Measurements from ENCODE around the gene TRPC6. TPM values are rescaled to one million over a fixed set of nuclear protein-coding genes. Genes with fewer than 3 reads are reported as not detected.

The TRPC6 gene
- not detected for polyA plus RNA-seq

- Mint-ChIP-seq H3K36me3 (peaks cover 0 to 6% (median 0%) of the 10 kb centered on the region in 3 donors), H3K4me1 (no peaks in the 10 kb centered on the region), H3K9me3 (peaks cover 7 to 25% (median 12%) of the 10 kb centered on the region in 6 donors), H3K27me3 (ENCODE audit: low read depth in 3 of 3) (peaks cover 1 to 9% (median 9%) of the 10 kb centered on the region in 3 donors), H3K4me3 (no peak within 1 kb of the TSS), H3K27ac (peak within 1 kb of the TSS in 1 of 6 donors; percentile 17)
- DNase-seq: no peak
Observed at GRCh38 chr11:101583251-101584128, at the start of gene TRPC6. Gene TRPC6 (minus strand): TSS chr11:101584007. CDS start chr11:101583503, 504 bp downstream.

- H3K9me3 Mint-ChIP-seq: peaks cover 0 to 10% (median 0%) of the 10 kb centered on the region in 6 donors
- no peaks in the 10 kb centered on the region for H3K36me3 Mint-ChIP-seq
- H3K27ac Mint-ChIP-seq: no peak overlapping the region
- H3K4me1 Mint-ChIP-seq: no peaks in the 10 kb centered on the region
- no peaks in the 10 kb centered on the region for H3K27me3 Mint-ChIP-seq (ENCODE audit: low read depth in 3 of 3)
- DNase-seq: no peak
- H3K4me3 Mint-ChIP-seq: no peak overlapping the region
Observed at GRCh38 chr11:101620026-101620425, 36.2 kb upstream of the TRPC6 start.

DNA sequence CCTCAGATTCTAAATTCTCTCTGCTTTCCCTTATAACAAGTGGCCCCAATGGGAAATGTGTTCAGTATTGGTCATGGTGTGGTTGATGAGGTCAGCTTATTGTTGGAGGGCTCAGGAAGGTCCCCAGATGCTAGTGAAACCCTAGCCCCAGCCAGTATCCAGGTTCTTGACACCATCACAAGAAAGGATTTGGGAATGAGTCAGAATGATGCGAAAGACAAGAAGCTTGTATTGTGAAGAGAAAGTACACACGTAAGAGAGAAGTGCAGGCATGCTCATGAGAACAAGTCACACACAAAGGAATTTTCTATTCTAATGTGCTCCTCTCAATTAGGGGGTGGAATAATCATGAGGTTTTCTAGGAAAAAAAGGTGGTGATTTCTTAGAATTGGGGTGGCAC is 34.9 kb upstream of the TRPC6 start:
- no peak for DNase-seq
- Mint-ChIP-seq H3K9me3 (peaks cover 0 to 10% (median 3%) of the 10 kb centered on the region in 6 donors), H3K4me1 (no peaks in the 10 kb centered on the region), H3K27ac (no peak overlapping the region), H3K4me3 (no peak overlapping the region), H3K36me3 (no peaks in the 10 kb centered on the region), H3K27me3 (ENCODE audit: low read depth in 3 of 3) (peaks cover 0 to 3% (median 0%) of the 10 kb centered on the region in 3 donors)

- Mint-ChIP-seq H3K4me1 (no peaks in the 10 kb centered on the region), H3K27me3 (ENCODE audit: low read depth in 3 of 3) (peaks cover 0 to 3% (median 0%) of the 10 kb centered on the region in 3 donors), H3K27ac (no peak overlapping the region), H3K4me3 (no peak overlapping the region), H3K9me3 (peaks cover 0 to 10% (median 6%) of the 10 kb centered on the region in 6 donors), H3K36me3 (no peaks in the 10 kb centered on the region)
- no peak for DNase-seq
Observed at GRCh38 chr11:101617735-101618332, 34.0 kb upstream of the TRPC6 start.

DNA sequence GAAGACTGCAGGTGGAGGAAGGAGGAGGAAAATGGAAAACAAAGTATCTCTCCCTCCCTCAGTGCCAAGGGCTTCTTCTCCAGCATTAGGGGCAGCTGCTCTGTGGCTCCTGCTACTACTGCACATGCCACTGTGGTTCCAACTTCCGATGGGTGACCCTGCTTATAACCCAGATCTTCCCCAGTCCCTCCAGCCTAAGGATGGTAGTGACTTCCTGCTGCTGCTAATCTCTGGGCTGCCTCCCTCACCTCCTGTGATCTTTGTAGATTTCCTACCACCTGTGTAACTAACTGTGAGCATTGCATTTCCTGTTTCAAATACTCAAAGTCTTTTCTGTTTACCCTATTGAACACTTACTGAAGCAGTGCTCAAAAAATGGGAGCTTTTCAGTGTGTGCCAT is 28.7 kb upstream of the TRPC6 start:
- Mint-ChIP-seq H3K27ac (no peak overlapping the region), H3K36me3 (no peaks in the 10 kb centered on the region), H3K4me3 (no peak overlapping the region), H3K9me3 (peaks cover 0 to 13% (median 4%) of the 10 kb centered on the region in 6 donors), H3K4me1 (no peaks in the 10 kb centered on the region), H3K27me3 (ENCODE audit: low read depth in 3 of 3) (peaks cover 0 to 3% (median 0%) of the 10 kb centered on the region in 3 donors)
- no peak for DNase-seq

GRCh38 chr11:101600924-101601323 is 17.1 kb upstream of the TRPC6 start:
- Mint-ChIP-seq H3K4me3 (no peak overlapping the region), H3K27ac (no peak overlapping the region), H3K36me3 (no peaks in the 10 kb centered on the region), H3K9me3 (peaks cover 0 to 15% (median 2%) of the 10 kb centered on the region in 6 donors), H3K27me3 (ENCODE audit: low read depth in 3 of 3) (peaks cover 0 to 1% (median 0%) of the 10 kb centered on the region in 3 donors), H3K4me1 (no peaks in the 10 kb centered on the region)
- no peak for DNase-seq

DNA sequence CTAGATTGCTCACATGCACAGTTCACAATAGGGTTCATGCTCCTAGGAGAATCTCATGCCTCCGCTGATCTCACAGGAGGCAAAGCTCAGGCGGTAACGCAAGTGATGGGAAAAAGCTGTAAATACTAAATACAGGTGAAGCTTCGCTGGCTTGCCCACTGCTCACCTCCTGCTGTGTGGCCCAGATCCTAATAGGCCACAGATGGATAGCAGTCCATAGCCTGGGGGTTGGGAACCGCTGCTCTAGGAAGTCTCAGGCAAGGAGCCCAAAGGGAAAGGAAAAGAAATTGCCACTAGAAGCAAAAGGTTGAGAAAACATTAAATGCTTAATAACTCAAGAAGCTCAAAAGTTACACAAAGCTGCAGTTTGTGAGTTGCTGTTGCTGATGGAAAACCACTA is 3.2 kb upstream of the TRPC6 start:
- Mint-ChIP-seq H3K27me3 (ENCODE audit: low read depth in 3 of 3) (peaks cover 1 to 9% (median 9%) of the 10 kb centered on the region in 3 donors), H3K27ac (no peak overlapping the region), H3K9me3 (peaks cover 0 to 18% (median 10%) of the 10 kb centered on the region in 6 donors), H3K36me3 (peaks cover 0 to 6% (median 0%) of the 10 kb centered on the region in 3 donors), H3K4me3 (no peak overlapping the region), H3K4me1 (no peaks in the 10 kb centered on the region)
- DNase-seq: no peak

GRCh38 chr11:101584655-101585054 is 848 bp upstream of the TRPC6 start:
- peaks cover 1 to 9% (median 9%) of the 10 kb centered on the region in 3 donors for H3K27me3 Mint-ChIP-seq (ENCODE audit: low read depth in 3 of 3)
- no peak overlapping the region for H3K4me3 Mint-ChIP-seq
- no peaks in the 10 kb centered on the region for H3K4me1 Mint-ChIP-seq
- H3K27ac Mint-ChIP-seq: peak overlapping the region in 1 of 6 donors; percentile 17
- no peak for DNase-seq
- peaks cover 3 to 25% (median 11%) of the 10 kb centered on the region in 6 donors for H3K9me3 Mint-ChIP-seq
- peaks cover 0 to 6% (median 0%) of the 10 kb centered on the region in 3 donors for H3K36me3 Mint-ChIP-seq

DNA sequence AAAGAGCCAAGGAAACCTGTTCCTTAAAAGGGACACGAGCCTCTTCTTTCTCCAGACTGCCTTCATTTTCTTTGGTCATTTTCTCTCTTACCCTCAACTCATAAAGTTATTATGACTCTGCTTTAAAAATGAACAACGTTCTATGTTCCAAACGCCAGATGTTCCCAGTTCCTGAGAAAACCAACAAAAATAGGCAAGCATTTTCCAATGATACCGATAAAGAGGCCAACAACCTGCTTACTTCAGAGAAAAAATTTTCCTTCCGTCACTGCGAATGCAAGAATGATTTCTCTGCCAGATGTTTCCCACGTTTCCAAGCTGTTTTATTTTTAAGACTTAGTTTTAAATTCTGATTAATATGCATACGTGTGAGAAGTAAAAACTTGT is 315 bp upstream of the TRPC6 start:
- peaks cover 1 to 9% (median 9%) of the 10 kb centered on the region in 3 donors for H3K27me3 Mint-ChIP-seq (ENCODE audit: low read depth in 3 of 3)
- H3K36me3 Mint-ChIP-seq: peaks cover 0 to 6% (median 0%) of the 10 kb centered on the region in 3 donors
- peaks cover 7 to 25% (median 12%) of the 10 kb centered on the region in 6 donors for H3K9me3 Mint-ChIP-seq
- no peaks in the 10 kb centered on the region for H3K4me1 Mint-ChIP-seq
- no peak overlapping the region for H3K4me3 Mint-ChIP-seq
- H3K27ac Mint-ChIP-seq: no peak overlapping the region
- DNase-seq: no peak

- Mint-ChIP-seq H3K36me3 (peaks cover 0 to 6% (median 0%) of the 10 kb centered on the region in 3 donors), H3K27ac (no peak overlapping the region), H3K4me1 (no peaks in the 10 kb centered on the region), H3K9me3 (peaks cover 7 to 30% (median 12%) of the 10 kb centered on the region in 6 donors), H3K27me3 (ENCODE audit: low read depth in 3 of 3) (peaks cover 1 to 9% (median 9%) of the 10 kb centered on the region in 3 donors), H3K4me3 (no peak overlapping the region)
- DNase-seq: no peak
Observed at GRCh38 chr11:101582989-101583250, 887 bp downstream of the TRPC6 start.

DNA sequence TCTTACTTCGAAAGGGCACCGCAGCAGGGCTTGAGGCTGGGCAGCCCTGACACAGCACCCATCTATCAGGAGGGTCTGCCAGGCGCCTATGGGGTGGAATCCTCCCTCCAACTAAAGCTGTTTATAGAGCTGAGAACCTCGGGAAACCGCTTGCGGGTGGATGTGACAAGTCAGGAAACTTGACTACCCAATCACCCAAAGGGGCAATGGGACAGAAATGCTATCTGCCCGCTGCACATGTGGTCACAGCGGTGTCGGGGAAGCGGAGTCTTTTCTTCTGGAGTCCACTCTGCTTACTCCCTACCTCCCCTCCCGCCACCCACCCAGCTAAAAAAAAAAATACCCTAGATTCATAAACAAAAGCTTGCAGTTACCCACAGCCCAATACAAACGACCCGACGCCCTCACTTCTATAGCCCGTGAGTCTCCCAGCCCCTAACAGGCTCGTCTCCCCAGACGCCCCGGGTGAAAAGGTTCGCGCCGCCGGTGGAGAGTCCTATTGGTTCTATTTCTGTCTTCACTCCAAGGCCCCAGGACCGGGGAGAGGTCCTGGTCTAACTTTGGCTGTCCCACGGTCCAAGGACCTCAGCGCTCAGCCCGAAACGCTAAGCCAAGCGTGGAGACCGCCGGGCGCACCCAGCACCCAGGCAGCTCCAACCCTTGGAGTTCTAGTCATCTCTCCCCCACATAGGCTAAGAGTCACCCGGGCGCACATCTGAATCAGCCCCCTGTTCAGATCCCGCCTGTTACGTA is 1.4 kb downstream of the TRPC6 start:
- DNase-seq: no peak
- Mint-ChIP-seq H3K9me3 (peaks cover 7 to 35% (median 12%) of the 10 kb centered on the region in 6 donors), H3K4me1 (no peaks in the 10 kb centered on the region), H3K4me3 (no peak overlapping the region), H3K36me3 (peaks cover 0 to 6% (median 0%) of the 10 kb centered on the region in 3 donors), H3K27me3 (ENCODE audit: low read depth in 3 of 3) (peaks cover 1 to 9% (median 9%) of the 10 kb centered on the region in 3 donors), H3K27ac (no peak overlapping the region)

- no peak overlapping the region for H3K27ac Mint-ChIP-seq
- no peaks in the 10 kb centered on the region for H3K4me1 Mint-ChIP-seq
- no peaks in the 10 kb centered on the region for H3K36me3 Mint-ChIP-seq
- peaks cover 0 to 3% (median 1%) of the 10 kb centered on the region in 3 donors for H3K27me3 Mint-ChIP-seq (ENCODE audit: low read depth in 3 of 3)
- no peak overlapping the region for H3K4me3 Mint-ChIP-seq
- DNase-seq: no peak
- peaks cover under 1 to 36% (median 10%) of the 10 kb centered on the region in 6 donors for H3K9me3 Mint-ChIP-seq
Observed at GRCh38 chr11:101577461-101577860, 6.3 kb downstream of the TRPC6 start.

DNA sequence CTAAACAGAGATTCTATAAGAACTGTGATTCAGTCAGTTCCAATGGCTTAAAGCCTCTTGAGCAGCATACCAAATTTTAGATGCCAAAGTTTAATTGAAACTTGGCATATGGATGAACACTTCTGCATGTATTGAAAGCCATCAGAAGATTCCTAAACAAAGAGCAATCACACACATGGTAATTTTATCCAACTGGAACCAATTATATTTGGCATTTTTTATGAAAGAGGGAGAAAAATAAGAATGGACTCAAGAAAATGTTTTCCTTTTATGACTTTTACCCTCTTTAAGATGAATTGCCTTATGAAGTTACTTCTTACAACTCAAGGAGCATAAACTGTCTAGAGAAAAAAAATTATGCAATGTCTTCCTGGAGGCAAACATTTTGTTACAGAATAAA is 7.4 kb downstream of the TRPC6 start:
- no peak for DNase-seq
- Mint-ChIP-seq H3K9me3 (peaks cover 2 to 35% (median 10%) of the 10 kb centered on the region in 6 donors), H3K4me1 (no peaks in the 10 kb centered on the region), H3K27ac (no peak overlapping the region), H3K36me3 (no peaks in the 10 kb centered on the region), H3K4me3 (no peak overlapping the region), H3K27me3 (ENCODE audit: low read depth in 3 of 3) (peaks cover 0 to under 1% (median 0%) of the 10 kb centered on the region in 3 donors)

All from immature natural killer cell (primary cell).